Stimulated activated memory B cell treated with anti-CD40 and anti-IgM and Interleukin-4, amounts not matched to agents 10 μg/mL and 1 μg/mL and 100 μg/mL, for 72 hours (primary cell): ENCODE measurements around the gene CYLD.

Source experiments
- ATAC-seq: fragments of 150-1000 bp; cut with Tn5 transposase; 2 replicates; pipeline ENCODE4 v1.10.0; 2021
- H3K27ac Mint-ChIP-seq: one replicate; pipeline ENCODE4 v1.8.0; 2022; ENCODE audit warnings: mild to moderate bottlenecking, mixed read lengths
- H3K27me3 Mint-ChIP-seq: one replicate; pipeline ENCODE4 v1.8.0; 2022; ENCODE audit warnings: mixed read lengths
- H3K36me3 Mint-ChIP-seq: one replicate; pipeline ENCODE4 v1.8.0; 2022; ENCODE audit warnings: mixed read lengths
- H3K4me1 Mint-ChIP-seq: one replicate; pipeline ENCODE4 v1.8.0; 2022; ENCODE audit warnings: mixed read lengths
- H3K4me3 Mint-ChIP-seq: one replicate; pipeline ENCODE4 v1.8.0; 2022; ENCODE audit warnings: mild to moderate bottlenecking, moderate library complexity, mixed read lengths
- H3K9me3 Mint-ChIP-seq: one replicate; pipeline ENCODE4 v1.8.0; 2022; ENCODE audit warnings: mixed read lengths

The CYLD gene

DNA sequence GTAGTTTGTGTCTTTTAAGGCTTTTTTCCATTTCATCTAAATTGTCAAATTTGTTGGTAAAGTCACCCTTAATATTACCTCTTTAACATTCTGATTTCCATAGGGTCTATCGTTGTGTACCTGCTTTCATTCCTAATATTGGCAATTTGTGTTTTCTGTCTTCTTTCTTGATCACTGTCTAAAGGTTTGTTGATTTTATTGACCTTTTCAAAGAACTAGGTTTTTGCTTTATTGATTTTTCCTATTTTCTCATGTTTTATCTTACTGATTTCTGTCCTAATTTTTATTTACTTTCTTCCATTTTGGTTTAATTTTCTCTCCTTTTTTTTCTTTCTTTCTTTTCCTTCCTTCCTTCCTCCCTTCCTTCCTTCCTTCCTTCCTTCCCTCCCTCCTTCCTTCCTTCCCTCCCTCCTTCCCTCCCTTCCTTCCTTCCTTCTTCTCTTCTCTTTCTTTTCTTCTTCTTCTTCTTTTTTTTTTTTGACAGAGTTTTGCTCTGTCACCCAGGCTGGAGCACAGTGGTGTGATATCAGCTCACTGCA is 86.3 kb downstream of the CYLD start:
- ATAC-seq: no peak
- no peaks in the 10 kb centered on the region for H3K4me1 Mint-ChIP-seq

DNA sequence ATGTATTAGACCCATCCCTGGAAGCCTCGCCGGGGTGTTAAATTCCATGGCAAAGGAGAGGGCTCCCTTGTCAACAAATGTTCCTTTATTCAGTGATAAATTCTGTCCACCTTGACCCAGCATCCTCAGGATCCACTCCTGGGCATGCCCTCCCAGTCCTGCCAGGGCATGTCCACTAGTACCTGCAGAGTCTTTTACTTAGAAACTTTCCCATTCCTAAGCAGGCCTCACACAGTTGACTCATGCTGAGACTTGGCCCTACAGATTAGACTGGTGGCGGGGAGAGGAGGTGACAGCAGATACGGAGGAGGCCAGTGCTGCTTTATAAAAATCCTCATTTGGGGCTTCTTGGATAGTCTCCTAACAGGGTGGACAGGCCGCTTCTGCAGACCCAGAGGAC is 88.8 kb downstream of the CYLD start:
- H3K4me1 Mint-ChIP-seq: no peaks in the 10 kb centered on the region
- H3K4me3 Mint-ChIP-seq: no peak overlapping the region
- peaks cover 52% of the 10 kb centered on the region for H3K27me3 Mint-ChIP-seq
- H3K36me3 Mint-ChIP-seq: no peaks in the 10 kb centered on the region
- ATAC-seq: no peak
- H3K27ac Mint-ChIP-seq: no peak overlapping the region
- H3K9me3 Mint-ChIP-seq: peaks cover 3% of the 10 kb centered on the region

More for the DNA sequence above, 86.3 kb downstream of the CYLD start:
- Mint-ChIP-seq H3K4me3 (no peak overlapping the region), H3K27me3 (peaks cover 38% of the 10 kb centered on the region), H3K36me3 (no peaks in the 10 kb centered on the region), H3K9me3 (peaks cover 3% of the 10 kb centered on the region), H3K27ac (no peak overlapping the region)

DNA sequence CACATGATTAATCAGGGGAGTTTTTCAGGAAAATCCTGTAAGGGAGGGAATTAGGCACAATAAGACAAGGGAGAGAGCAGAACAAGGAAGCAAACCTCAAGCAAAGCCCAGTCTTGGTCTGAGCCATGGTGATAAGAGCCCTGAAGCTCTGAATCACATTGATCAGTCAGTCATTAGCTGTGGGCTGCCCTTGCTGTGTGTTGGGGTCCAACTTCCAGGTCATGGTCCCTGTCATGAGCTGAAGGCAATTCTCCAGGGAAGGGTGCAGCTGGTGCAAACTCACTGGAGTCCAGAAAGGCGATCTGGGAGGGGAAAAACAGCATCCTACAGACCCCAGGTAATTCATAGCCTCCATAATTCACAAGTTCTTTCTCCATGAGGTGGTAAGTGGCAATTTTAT is 89.9 kb downstream of the CYLD start:
- Mint-ChIP-seq H3K27ac (no peak overlapping the region), H3K4me1 (no peaks in the 10 kb centered on the region), H3K9me3 (peaks cover 3% of the 10 kb centered on the region), H3K27me3 (peaks cover 63% of the 10 kb centered on the region), H3K36me3 (no peaks in the 10 kb centered on the region), H3K4me3 (no peak overlapping the region)
- ATAC-seq: no peak

DNA sequence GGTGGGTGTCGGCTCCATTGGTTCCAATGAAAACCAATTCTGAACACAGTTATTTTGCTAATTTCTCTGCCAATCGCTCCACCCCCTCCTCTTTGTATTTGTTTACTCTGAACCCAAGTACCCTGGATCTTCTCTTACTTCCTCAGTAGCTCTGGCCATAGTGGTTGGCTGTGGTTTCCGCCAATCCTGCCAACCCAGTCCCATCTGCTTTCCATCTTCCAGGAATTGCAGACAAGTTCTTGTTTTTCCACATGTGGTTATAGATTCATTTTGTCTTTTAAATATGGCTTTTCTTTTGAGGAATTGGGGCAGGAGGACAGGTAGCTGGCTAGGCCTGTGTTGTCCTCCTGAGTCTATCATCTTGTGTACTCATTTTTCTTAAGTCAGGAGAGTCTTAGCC is 92.0 kb downstream of the CYLD start:
- H3K9me3 Mint-ChIP-seq: peaks cover 3% of the 10 kb centered on the region
- peaks cover 63% of the 10 kb centered on the region for H3K27me3 Mint-ChIP-seq
- no peaks in the 10 kb centered on the region for H3K36me3 Mint-ChIP-seq
- H3K27ac Mint-ChIP-seq: no peak overlapping the region
- ATAC-seq: no peak
- H3K4me1 Mint-ChIP-seq: no peaks in the 10 kb centered on the region
- H3K4me3 Mint-ChIP-seq: no peak overlapping the region

DNA sequence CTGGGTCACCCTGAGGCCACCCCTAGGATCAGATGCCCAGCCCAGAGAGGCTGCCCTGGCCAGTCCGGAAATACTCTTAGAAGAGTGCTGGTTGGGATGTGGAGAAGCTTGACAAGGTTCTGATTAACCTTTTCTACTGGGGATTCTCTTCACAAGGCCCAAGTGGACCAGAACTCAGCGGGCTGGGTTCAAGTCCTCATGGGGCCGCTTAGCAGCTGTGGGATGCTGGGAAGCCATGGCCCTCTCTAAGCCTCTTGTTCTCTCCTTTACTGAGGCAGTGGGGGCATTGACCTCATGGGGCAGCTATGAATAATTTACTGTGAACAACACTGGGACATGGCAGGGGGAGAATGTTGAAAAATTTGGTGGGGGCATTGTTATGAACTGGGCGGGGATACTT is 92.8 kb downstream of the CYLD start:
- ATAC-seq: no peak
- Mint-ChIP-seq H3K4me3 (no peak overlapping the region), H3K27me3 (peaks cover 59% of the 10 kb centered on the region), H3K27ac (no peak overlapping the region), H3K9me3 (peaks cover 1% of the 10 kb centered on the region), H3K36me3 (no peaks in the 10 kb centered on the region), H3K4me1 (no peaks in the 10 kb centered on the region)

DNA sequence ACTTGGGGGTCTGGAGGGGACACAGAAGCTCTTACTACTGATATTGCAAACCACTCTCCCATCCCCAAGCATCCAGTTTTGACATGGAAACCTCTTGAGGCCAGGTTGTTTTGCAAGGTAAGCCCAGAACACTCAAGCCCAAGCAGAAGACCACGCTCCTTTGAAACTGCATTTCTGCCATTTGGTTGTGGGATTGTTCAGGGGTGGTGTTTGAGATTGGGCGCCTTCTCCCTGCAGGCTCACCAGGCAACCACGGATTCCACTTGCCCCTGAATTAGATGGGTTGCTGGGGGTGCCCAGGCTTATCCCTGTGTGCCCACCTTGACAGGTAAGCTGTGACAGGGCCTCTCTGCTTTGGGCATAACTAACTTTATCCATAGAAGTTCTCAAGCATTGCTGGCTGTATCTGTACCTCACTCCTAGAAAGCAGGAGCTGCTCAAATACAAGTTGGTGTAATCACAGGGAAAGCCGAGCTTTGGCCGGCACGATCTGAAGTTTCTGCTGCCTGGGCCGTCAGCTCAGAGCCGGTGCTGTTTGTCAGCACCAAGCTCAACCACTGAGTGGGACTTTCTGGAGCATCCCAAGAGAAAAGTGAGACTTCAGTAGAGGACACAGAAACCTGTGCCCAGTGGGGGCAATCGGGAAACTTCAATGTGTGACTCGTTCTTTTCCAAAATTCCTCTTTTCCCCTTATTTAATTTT is 93.6 kb downstream of the CYLD start:
- H3K4me1 Mint-ChIP-seq: no peaks in the 10 kb centered on the region
- no peaks in the 10 kb centered on the region for H3K36me3 Mint-ChIP-seq
- H3K27ac Mint-ChIP-seq: no peak overlapping the region
- no peak overlapping the region for H3K4me3 Mint-ChIP-seq
- no peak for ATAC-seq
- H3K9me3 Mint-ChIP-seq: no peaks in the 10 kb centered on the region
- peaks cover 63% of the 10 kb centered on the region for H3K27me3 Mint-ChIP-seq

DNA sequence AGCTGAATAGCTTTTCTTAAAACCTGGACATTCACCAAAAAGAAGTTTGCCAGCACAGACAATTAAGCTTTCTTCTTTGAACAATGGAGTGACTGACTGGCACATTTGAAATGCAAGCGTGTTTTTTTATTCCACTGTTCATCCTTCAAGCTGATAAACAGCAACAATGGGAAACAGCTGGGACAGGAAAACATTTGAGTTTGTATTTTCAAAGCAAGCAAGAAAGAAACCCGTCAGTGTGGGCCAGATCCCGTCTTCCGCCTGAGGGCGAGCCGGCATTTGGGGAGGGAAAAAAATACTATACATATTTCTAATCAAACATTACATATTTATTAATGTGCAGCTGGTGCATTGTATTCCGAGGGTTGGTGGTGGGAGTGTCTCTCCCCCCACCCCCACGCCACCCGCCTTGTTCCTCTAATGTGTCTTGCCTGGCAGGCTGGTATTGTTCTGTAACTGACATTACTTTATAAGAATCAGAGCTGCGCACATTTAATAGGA is 94.3 kb downstream of the CYLD start:
- ATAC-seq: no peak
- H3K27me3 Mint-ChIP-seq: peaks cover 69% of the 10 kb centered on the region
- H3K27ac Mint-ChIP-seq: no peak overlapping the region
- H3K36me3 Mint-ChIP-seq: no peaks in the 10 kb centered on the region
- H3K4me3 Mint-ChIP-seq: no peak overlapping the region
- no peaks in the 10 kb centered on the region for H3K9me3 Mint-ChIP-seq
- H3K4me1 Mint-ChIP-seq: peaks cover 6% of the 10 kb centered on the region

DNA sequence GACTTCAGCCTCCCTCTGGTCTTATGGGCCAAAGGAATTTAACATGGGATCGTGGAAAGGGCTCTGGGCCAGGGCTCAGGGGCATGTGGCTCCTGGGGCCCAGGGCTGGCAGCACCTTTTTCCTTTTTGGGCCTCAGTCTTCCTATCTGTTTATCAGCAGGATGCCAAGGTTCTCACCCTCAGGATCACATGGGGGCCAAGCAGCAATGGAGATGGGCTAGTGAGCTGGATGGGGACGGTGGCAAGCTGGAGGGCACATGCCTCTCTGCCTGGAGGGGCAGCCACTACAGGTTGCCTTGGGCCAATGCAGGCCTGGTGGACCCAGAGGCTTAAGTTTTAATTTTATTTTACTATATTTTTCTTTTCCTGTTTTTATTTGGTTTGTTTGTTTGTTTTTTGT is 95.4 kb downstream of the CYLD start:
- Mint-ChIP-seq H3K27ac (no peak overlapping the region), H3K4me1 (peaks cover 17% of the 10 kb centered on the region), H3K27me3 (peaks cover 81% of the 10 kb centered on the region), H3K4me3 (no peak overlapping the region), H3K36me3 (no peaks in the 10 kb centered on the region), H3K9me3 (no peaks in the 10 kb centered on the region)
- ATAC-seq: no peak

DNA sequence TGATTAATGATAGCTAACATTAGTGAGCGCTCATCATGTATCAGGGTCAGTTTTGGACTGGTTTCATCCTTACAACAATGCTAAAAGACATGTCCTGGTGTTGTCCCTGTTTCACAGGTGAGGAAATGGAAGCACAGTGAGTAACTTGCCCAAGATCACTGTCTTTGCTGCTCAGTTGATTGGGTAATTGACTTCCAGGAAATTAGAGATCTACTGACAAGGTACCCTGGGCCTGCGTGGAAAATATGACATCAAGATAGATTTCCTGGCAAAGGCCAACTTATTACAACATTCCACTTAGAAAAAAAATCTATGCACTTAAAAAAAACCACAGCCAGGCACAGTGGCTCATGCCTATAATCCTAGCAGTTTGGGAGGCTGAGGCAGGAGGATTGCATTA is 96.3 kb downstream of the CYLD start:
- H3K36me3 Mint-ChIP-seq: no peaks in the 10 kb centered on the region
- no peak overlapping the region for H3K4me3 Mint-ChIP-seq
- peaks cover 83% of the 10 kb centered on the region for H3K27me3 Mint-ChIP-seq
- H3K9me3 Mint-ChIP-seq: no peaks in the 10 kb centered on the region
- no peak for ATAC-seq
- no peak overlapping the region for H3K27ac Mint-ChIP-seq
- peaks cover 22% of the 10 kb centered on the region for H3K4me1 Mint-ChIP-seq

DNA sequence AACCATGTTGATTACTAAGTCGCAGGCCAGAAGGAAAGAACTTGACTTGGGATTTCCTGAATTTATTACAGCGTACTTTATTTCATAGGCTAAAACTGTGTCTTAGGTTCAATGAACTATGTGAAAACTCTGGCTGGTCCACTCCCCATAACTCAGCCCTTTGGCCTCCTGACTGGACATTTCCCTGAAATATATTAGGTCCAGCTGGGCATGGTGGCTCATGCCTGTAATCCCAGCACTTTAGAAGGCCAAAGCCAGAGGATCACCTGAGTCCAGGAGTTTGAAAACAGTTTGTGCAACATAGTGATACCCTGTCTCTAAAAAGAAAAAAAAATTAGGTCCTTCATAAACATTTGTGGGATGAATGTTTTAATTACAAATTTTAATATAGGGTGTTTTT is 97.0 kb downstream of the CYLD start:
- Mint-ChIP-seq H3K27me3 (peaks cover 77% of the 10 kb centered on the region), H3K27ac (no peak overlapping the region)

DNA sequence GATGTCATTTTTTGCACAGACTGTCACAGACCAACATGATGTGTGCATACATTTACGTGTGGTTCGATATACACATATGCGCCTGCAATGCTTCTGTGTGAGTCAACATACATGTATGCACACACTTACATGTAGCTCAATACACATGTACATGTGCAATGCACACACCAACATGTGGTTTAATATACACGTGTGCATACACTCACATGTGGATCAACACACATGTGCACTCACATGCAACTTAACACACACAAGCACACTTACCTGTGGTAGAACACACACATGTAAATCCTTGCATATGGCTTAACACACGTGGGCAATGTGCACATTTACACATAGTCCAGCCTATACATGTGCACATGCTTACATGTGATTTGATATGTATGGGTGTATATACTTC is 97.5 kb downstream of the CYLD start:
- Mint-ChIP-seq H3K36me3 (no peaks in the 10 kb centered on the region), H3K4me1 (peaks cover 22% of the 10 kb centered on the region), H3K27me3 (peaks cover 72% of the 10 kb centered on the region), H3K9me3 (no peaks in the 10 kb centered on the region), H3K27ac (no peak overlapping the region), H3K4me3 (no peak overlapping the region)
- no peak for ATAC-seq

More for the DNA sequence above, 97.0 kb downstream of the CYLD start:
- Mint-ChIP-seq H3K36me3 (no peaks in the 10 kb centered on the region), H3K4me3 (no peak overlapping the region), H3K9me3 (no peaks in the 10 kb centered on the region), H3K4me1 (peaks cover 22% of the 10 kb centered on the region)
- no peak for ATAC-seq

DNA sequence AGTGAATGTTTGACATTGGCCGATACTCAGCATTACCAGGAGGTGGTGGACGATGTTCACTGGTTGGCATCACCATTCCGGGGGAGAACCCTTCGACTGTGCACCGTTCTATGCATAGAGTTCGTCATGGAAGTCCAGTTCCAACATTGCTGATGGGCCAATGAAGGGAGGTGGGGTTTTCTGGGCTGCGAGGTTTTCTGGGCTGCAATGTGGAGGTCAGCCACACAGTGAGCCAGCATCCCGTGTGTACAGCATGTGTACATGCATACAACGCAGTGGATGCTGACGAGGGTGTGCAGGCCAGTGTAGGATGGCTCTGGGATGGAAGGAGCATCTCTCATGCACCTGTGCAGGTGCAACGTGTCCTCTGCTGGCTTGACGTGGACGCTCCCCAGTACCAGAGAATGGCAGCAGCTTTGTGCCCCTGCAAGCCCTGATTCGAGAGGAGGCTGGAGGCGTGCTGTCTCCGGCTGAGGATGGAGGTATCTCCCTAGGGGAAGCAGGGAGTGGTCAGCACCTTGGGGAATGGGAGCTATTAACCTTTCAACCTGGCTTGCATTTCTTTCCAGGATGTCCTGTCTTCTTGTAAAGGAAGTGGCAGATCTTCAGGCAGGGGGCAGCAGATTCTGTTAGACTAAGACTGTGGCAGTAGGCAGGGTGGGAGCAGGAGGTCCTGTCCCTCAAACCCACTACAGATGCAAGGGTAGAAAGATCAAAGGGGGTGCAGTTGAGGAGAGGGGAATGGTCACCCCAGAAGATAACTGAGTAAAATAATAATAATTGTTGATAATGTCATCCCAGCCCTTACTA is 98.2 kb downstream of the CYLD start:
- no peak for ATAC-seq
- Mint-ChIP-seq H3K27ac (no peak overlapping the region), H3K4me1 (peaks cover 22% of the 10 kb centered on the region), H3K27me3 (peaks cover 70% of the 10 kb centered on the region), H3K9me3 (no peaks in the 10 kb centered on the region), H3K4me3 (peak overlapping the region; percentile 18), H3K36me3 (no peaks in the 10 kb centered on the region)

DNA sequence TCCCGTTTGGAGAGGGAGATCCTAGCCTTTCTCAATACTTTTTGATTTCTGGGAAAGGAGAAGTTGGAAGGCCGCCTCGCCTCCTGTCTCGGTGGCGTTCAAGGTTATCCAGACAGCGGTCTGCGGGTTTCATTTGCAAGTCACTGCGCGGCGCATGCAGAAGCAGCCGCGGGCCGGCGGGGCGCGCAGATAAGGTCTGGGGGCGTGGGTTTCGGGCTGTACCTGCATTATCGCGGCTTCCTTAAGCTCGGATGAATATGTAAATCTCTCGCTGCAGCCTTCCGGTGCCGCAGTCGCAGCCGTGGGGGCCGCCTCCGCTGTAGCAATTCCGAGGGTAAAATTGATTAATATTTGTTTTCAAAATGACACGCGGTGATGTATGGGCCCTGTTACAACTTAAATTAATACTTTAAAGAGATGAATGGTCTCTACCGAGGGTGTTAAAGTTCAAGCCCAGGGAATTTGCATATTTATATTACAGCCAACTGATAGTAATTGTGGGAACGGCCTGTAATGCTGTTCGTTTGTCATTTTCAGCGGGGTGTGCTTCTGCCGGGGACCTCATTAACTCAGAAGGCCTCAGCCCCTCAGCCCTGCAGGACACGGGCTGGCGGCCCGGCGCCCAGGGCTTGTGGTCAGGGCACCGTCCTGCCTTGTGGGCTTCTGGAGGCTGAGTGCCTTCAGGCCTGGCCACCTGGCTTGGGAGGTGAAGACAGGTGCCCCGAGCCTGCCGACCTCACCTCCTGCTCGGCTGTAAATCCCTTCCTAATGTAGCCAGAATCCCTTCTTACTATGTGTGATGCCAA is 99.4 kb downstream of the CYLD start:
- H3K4me1 Mint-ChIP-seq: peaks cover 22% of the 10 kb centered on the region
- no peaks in the 10 kb centered on the region for H3K9me3 Mint-ChIP-seq
- no peak overlapping the region for H3K27ac Mint-ChIP-seq
- peaks cover 64% of the 10 kb centered on the region for H3K27me3 Mint-ChIP-seq
- no peak for ATAC-seq
- peak overlapping the region; percentile 64 for H3K4me3 Mint-ChIP-seq
- no peaks in the 10 kb centered on the region for H3K36me3 Mint-ChIP-seq

DNA sequence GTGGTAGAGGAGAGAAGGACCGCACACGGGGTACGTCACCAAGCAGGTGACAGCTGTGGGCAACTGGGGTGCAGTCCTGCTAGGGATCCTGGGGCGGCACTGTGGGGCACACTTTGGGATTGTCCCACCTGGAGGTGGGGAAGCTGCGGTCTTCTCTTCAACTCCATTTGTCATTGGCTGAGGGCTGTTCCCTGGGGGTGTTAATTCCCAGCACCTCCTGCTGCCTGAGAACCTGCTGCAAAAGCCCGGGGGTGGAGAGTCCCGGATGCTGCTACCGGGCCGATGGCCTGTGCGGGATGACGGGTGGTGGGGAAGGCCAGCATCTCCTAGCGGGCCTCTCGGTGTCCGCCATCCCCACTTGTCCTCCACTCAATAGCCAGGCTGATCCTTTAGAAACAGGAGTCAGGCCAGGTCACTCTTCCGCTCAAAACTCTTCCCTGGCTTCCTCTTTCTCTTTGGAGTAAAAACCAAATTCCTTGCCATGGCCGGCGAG is 100.2 kb downstream of the CYLD start:
- no peak overlapping the region for H3K27ac Mint-ChIP-seq
- ATAC-seq: no peak
- H3K27me3 Mint-ChIP-seq: peaks cover 56% of the 10 kb centered on the region
- H3K4me1 Mint-ChIP-seq: peaks cover 22% of the 10 kb centered on the region
- H3K4me3 Mint-ChIP-seq: peak overlapping the region; percentile 4
- H3K36me3 Mint-ChIP-seq: no peaks in the 10 kb centered on the region
- no peaks in the 10 kb centered on the region for H3K9me3 Mint-ChIP-seq

DNA sequence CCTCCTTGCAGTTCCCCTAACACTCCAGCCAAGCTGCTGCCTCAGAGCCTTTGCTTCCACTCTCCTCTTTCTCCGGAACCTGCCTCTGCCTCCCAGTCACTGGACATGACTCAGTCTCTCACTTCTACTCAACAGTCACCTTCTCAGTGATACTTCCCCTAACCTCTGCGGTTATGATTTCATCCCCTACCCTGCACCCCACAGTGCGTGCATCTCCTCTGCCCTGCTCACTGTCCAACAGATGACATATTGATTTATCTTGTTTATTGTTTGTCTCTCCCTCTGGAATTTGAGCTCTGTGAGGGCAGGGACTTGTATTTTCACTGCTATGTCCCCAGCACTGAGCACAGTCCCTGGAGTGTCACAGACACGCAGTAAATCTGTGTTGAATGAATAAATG is 100.7 kb downstream of the CYLD start:
- Mint-ChIP-seq H3K4me1 (peaks cover 22% of the 10 kb centered on the region), H3K36me3 (no peaks in the 10 kb centered on the region), H3K27me3 (peaks cover 51% of the 10 kb centered on the region), H3K27ac (no peak overlapping the region), H3K4me3 (peak overlapping the region; percentile 4), H3K9me3 (peaks cover 3% of the 10 kb centered on the region)
- ATAC-seq: no peak
